ENCODE data around the gene CARD11.

DNA sequence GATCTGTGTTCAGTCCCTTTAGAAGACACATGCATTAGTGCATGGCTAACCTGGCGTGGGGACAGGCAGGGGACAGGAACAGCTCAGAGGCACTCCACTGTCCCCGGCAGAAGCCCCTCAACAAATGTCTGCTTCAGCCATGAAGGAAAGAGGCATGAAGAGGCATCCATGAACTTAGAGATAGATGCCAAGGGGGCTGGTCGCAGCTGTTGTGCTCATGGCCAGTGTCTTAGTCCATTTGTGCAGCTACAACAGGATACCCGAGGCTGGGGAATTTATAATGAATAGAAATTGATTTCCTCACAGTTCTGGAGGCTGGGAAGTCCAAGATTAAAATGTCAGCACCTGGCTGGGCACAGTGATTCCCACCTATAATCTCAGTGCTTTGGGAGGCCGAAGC, 185.0 kb downstream of the CARD11 start:
- TF ChIP-seq, protein P1, sequence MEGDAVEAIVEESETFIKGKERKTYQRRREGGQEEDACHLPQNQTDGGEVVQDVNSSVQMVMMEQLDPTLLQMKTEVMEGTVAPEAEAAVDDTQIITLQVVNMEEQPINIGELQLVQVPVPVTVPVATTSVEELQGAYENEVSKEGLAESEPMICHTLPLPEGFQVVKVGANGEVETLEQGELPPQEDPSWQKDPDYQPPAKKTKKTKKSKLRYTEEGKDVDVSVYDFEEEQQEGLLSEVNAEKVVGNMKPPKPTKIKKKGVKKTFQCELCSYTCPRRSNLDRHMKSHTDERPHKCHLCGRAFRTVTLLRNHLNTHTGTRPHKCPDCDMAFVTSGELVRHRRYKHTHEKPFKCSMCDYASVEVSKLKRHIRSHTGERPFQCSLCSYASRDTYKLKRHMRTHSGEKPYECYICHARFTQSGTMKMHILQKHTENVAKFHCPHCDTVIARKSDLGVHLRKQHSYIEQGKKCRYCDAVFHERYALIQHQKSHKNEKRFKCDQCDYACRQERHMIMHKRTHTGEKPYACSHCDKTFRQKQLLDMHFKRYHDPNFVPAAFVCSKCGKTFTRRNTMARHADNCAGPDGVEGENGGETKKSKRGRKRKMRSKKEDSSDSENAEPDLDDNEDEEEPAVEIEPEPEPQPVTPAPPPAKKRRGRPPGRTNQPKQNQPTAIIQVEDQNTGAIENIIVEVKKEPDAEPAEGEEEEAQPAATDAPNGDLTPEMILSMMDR (IDR thresholded peaks at IDR 0.05 in 8 of 11, conservative IDR thresholded peaks at IDR 0.05 in 3 of 11), result no peak
- TF ChIP-seq POLR2AphosphoS5 (IDR thresholded peaks at IDR 0.05), result no peak
- TF ChIP-seq POLR2A (IDR thresholded peaks at IDR 0.05), result no peak

Measured in spleen (tissue), 7 donors.